Sigmoid colon (tissue), 7 donors: ENCODE measurements around the gene C4BPA. TPM values are rescaled to one million over a fixed set of nuclear protein-coding genes. Genes with fewer than 3 reads are reported as not detected.

Experiments
- DNase-seq: peaks from one replicate; pipeline ENCODE4 v3.0.0-alpha.2; 2019
- H3K27ac ChIP-seq, 4 donors: fragments of 200-600 bp; sonication (generic); one replicate each; pipeline ENCODE4 v1.5.1; 2016 to 2019; ENCODE audit warnings: mild to moderate bottlenecking in 1 of 4
- H3K27me3 ChIP-seq, 3 donors: fragments of 200-600 bp; sonication (generic); one replicate each; pipeline ENCODE4 v1.5.1; 2019; ENCODE audit warnings: mild to moderate bottlenecking in 1 of 3
- H3K36me3 ChIP-seq, 4 donors: fragments of 200-600 bp; sonication (generic); one replicate each; pipeline ENCODE4 v1.5.1; 2016 to 2019
- H3K4me1 ChIP-seq, 4 donors: fragments of 200-600 bp; sonication (generic); one replicate each; pipeline ENCODE4 v1.5.1; 2017 to 2019
- H3K4me3 ChIP-seq, 4 donors: fragments of 200-600 bp; sonication (generic); one replicate each; pipeline ENCODE4 v1.5.1; 2017 to 2019; ENCODE audit warnings: mild to moderate bottlenecking in 2 of 4, moderate library complexity in 1 of 4
- H3K9me3 ChIP-seq, 4 donors: fragments of 200-600 bp in 3 of 4; sonication (generic) in 3 of 4; one replicate each; pipeline versions ENCODE4 v1.5.1 to v1.6.1; 2013 to 2019
- EP300 ChIP-seq, 4 donors: sonication (generic); formaldehyde crosslinking; IDR thresholded peaks; one replicate each; pipeline ENCODE4 v1.6.1; 2017; ENCODE audit warnings: antibody characterized with exemption in 4 of 4
- POLR2A ChIP-seq, 2 donors: fragments of 450-650 bp; IDR thresholded peaks; one replicate each; pipeline ENCODE4 v1.6.1; 2016; ENCODE audit warnings: antibody characterized with exemption in 2 of 2, mild to moderate bottlenecking in 2 of 2, moderate library complexity in 2 of 2
- POLR2AphosphoS5 ChIP-seq, 4 donors: sonication (generic); formaldehyde crosslinking; IDR thresholded peaks; one replicate each; pipeline ENCODE4 v1.6.1; 2017; ENCODE audit warnings: antibody characterized with exemption in 4 of 4
- WGBS, 2 donors: extraction: QIAGEN DNeasy Blood & Tissue Kit; methylation state at CpG; one replicate each; pipeline ENCODE4 v1.1.7; 2013; 5-methylcytosine and 5-hydroxymethylcytosine counted together
- intact Hi-C: fragments of 100-400 bp; cut with DNase I; formaldehyde crosslinking; loops from one replicate; pipeline ENCODE4 v1.15.1; 2023
- polyA plus RNA-seq, 3 donors: library from polyadenylated mRNA; stranded (reverse); fragments of 200-250 nt; gene quantifications; one replicate each; pipeline ENCODE4 v1.2.3, GENCODE V29; 2013
- total RNA-seq, 4 donors: library from RNA; depleted of rRNA; stranded (reverse); fragments of >200 nt; gene quantifications; one replicate each; pipeline ENCODE4 v1.1.0, GENCODE V29; 2016
- TF ChIP-seq, protein P1 (sequence below), 4 experiments: fragments of 450-650 bp in 3 of 4; fragments of 200-600 bp in 1 of 4; IDR thresholded peaks; one replicate each; pipeline ENCODE4 v1.5.1; 2016 to 2019; ENCODE audit warnings: antibody characterized with exemption in 4 of 4, mild to moderate bottlenecking in 3 of 4, moderate library complexity in 2 of 4
- donor health status: healthy with polysubstance abuse.
- donor health status: Bipolar disorder and iron deficiency.
- donor health status: healthy.

Gene C4BPA
- total and polyA plus RNA-seq, 7 donors, result 1.2 to 6.4 (median 2.5) TPM; not detected in 4

- intact Hi-C loops, result no loop called here
- DNase-seq, result no peak
- 85 to 93% methylated on average over 5 of the region's 5 CpGs for WGBS, 2 donors
Measured at GRCh38 chr1:207152792-207153468, 48.9 kb downstream of the C4BPA start.

DNA sequence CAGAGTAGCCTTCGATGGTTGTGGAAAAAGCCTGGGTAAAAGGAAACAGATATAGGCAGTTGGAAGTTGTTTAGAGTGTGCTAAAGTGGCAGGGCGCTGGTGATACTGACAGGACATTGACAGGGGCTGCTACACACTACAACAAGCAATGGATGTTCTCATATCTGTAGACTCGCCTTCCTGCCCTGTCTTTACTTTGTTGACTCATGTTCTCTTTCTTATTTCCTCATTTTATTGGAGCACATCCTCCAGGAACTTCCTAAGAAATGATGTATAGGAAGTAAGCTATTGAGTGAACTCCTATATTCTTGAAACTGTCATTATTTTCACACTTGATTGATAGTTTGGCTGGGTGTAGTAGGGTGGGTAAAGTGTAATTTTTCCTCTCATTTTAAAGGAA is 51.0 kb downstream of the C4BPA start:
- Histone ChIP-seq H3K9me3 (peaks cover 0 to 6% (median 0%) of the 10 kb centered on the region in 4 donors), H3K36me3 (peaks cover 0 to 4% (median 0%) of the 10 kb centered on the region in 4 donors), H3K4me3 (no peak overlapping the region), H3K27me3 (no peaks in the 10 kb centered on the region), H3K4me1 (no peaks in the 10 kb centered on the region), H3K27ac (no peak overlapping the region)
- intact Hi-C loops, result no loop called here
- 64 to 66% methylated on average over 3 of the region's 3 CpGs for WGBS, 2 donors
- no peak for TF ChIP-seq POLR2AphosphoS5 (IDR thresholded peaks at IDR 0.05)
- no peak for TF ChIP-seq EP300 (IDR thresholded peaks at IDR 0.05)
- TF ChIP-seq POLR2A (IDR thresholded peaks at IDR 0.05), result no peak
- TF ChIP-seq, protein P1, sequence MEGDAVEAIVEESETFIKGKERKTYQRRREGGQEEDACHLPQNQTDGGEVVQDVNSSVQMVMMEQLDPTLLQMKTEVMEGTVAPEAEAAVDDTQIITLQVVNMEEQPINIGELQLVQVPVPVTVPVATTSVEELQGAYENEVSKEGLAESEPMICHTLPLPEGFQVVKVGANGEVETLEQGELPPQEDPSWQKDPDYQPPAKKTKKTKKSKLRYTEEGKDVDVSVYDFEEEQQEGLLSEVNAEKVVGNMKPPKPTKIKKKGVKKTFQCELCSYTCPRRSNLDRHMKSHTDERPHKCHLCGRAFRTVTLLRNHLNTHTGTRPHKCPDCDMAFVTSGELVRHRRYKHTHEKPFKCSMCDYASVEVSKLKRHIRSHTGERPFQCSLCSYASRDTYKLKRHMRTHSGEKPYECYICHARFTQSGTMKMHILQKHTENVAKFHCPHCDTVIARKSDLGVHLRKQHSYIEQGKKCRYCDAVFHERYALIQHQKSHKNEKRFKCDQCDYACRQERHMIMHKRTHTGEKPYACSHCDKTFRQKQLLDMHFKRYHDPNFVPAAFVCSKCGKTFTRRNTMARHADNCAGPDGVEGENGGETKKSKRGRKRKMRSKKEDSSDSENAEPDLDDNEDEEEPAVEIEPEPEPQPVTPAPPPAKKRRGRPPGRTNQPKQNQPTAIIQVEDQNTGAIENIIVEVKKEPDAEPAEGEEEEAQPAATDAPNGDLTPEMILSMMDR (IDR thresholded peaks at IDR 0.05), result no peak
- no peak for DNase-seq

More at GRCh38 chr1:207152792-207153468, 48.9 kb downstream of the C4BPA start:
- Histone ChIP-seq H3K4me1 (no peaks in the 10 kb centered on the region), H3K27me3 (no peaks in the 10 kb centered on the region), H3K4me3 (no peak overlapping the region), H3K9me3 (peaks cover 0 to 6% (median 0%) of the 10 kb centered on the region in 4 donors), H3K36me3 (peaks cover 0 to 4% (median 0%) of the 10 kb centered on the region in 4 donors), H3K27ac (no peak overlapping the region)
- no peak for TF ChIP-seq POLR2AphosphoS5 (IDR thresholded peaks at IDR 0.05)
- TF ChIP-seq, protein P1 (IDR thresholded peaks at IDR 0.05), result no peak
- no peak for TF ChIP-seq POLR2A (IDR thresholded peaks at IDR 0.05)
- TF ChIP-seq EP300 (IDR thresholded peaks at IDR 0.05), result no peak

DNA sequence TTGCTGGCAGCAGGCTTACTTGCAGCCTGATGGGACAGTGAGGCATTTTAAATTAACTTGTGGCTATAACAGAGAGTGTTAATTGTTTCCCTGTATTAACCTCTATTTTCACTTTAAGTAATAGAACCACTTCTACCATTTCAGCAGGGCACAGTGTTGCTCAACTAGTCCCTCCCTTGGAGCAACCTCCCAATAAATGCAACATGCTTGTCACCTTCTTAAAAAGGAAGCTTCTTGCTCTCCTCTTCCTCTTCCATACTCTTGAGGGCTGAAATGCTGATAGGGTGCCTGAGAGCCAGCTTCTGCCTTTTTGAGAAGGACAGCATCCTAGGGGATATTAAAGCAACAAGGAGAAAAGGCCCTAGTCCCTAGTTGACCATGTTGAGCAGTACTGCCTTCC is 52.1 kb downstream of the C4BPA start:
- intact Hi-C loops, result no loop called here
- no peak overlapping the region for H3K4me3 ChIP-seq

DNA sequence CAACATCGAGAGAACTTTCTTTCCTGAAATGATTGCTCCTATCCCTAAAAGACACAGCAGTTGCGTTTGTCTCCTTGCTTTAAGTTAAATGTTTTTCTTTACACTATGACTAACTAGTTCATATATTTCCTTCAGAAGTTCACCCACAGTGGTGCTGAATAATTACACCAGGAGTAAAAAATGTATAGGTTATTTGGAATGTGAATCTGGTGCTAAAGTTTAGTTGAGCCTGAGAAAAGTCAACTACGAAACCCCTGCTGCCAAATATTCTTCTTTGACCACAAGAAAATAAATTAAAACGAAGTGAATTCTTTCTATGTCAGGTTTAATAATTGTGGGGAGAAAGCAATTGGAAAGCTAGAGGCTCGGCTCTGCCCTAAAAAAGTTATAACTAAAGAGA is 52.8 kb downstream of the C4BPA start:
- peaks cover 0 to 4% (median 0%) of the 10 kb centered on the region in 4 donors for H3K36me3 ChIP-seq
- TF ChIP-seq POLR2AphosphoS5 (IDR thresholded peaks at IDR 0.05), result no peak
- H3K4me3 ChIP-seq, result no peak overlapping the region
- H3K9me3 ChIP-seq, result peaks cover 0 to 6% (median 0%) of the 10 kb centered on the region in 4 donors
- 90 to 91% methylated on average over 5 of the region's 5 CpGs for WGBS, 2 donors
- H3K27me3 ChIP-seq, result no peaks in the 10 kb centered on the region
- H3K4me1 ChIP-seq, result no peaks in the 10 kb centered on the region
- no peak overlapping the region for H3K27ac ChIP-seq
- DNase-seq, result no peak
- intact Hi-C loops, result no loop called here

More for the DNA sequence above, 52.1 kb downstream of the C4BPA start:
- Histone ChIP-seq H3K36me3 (peaks cover 0 to 4% (median 0%) of the 10 kb centered on the region in 4 donors), H3K27me3 (no peaks in the 10 kb centered on the region), H3K27ac (no peak overlapping the region), H3K4me1 (no peaks in the 10 kb centered on the region), H3K9me3 (peaks cover 0 to 6% (median 0%) of the 10 kb centered on the region in 4 donors)
- TF ChIP-seq POLR2A (IDR thresholded peaks at IDR 0.05) (no peak), EP300 (IDR thresholded peaks at IDR 0.05) (no peak), POLR2AphosphoS5 (IDR thresholded peaks at IDR 0.05) (no peak)
- TF ChIP-seq, protein P1 (IDR thresholded peaks at IDR 0.05), result no peak
- DNase-seq, result no peak

DNA sequence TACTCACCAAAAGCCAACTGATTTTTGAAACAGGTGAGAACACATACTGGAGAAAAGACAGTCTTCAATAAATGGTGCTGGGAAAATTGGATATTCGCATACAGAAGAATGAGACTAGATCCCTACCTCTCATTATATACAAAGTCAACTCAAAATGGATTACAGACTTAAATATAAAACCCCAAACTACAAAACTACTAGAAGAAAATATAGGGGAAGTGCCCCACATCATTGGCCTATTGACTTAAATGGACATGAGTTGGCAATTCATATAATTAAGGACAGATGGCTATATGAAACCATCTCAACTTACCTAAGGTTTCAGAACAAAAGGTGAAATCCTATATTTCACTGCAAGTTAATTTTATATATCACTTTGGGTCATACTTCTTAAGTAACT is 60.1 kb downstream of the C4BPA start:
- no peaks in the 10 kb centered on the region for H3K36me3 ChIP-seq
- TF ChIP-seq EP300 (IDR thresholded peaks at IDR 0.05) (no peak), POLR2A (IDR thresholded peaks at IDR 0.05) (no peak), POLR2AphosphoS5 (IDR thresholded peaks at IDR 0.05) (no peak)
- TF ChIP-seq, protein P1 (IDR thresholded peaks at IDR 0.05), result no peak
- H3K9me3 ChIP-seq, result no peaks in the 10 kb centered on the region
- intact Hi-C loops, result no loop called here
- no peak overlapping the region for H3K4me3 ChIP-seq
- DNase-seq, result no peak
- no peaks in the 10 kb centered on the region for H3K27me3 ChIP-seq
- no peaks in the 10 kb centered on the region for H3K4me1 ChIP-seq
- 98 to 100% methylated on average over 1 of the region's 1 CpG for WGBS, 2 donors
- H3K27ac ChIP-seq, result no peak overlapping the region
